LNCAP (cell line): ENCODE data around the gene SCFD2.

Source experiments
- TF ChIP-seq, protein P1 (sequence below): fragments of 450-650 bp; IDR thresholded peaks from 2 replicates; pipeline ENCODE4 v1.5.1; 2017; ENCODE audit warnings: mild to moderate bottlenecking

The SCFD2 gene

DNA sequence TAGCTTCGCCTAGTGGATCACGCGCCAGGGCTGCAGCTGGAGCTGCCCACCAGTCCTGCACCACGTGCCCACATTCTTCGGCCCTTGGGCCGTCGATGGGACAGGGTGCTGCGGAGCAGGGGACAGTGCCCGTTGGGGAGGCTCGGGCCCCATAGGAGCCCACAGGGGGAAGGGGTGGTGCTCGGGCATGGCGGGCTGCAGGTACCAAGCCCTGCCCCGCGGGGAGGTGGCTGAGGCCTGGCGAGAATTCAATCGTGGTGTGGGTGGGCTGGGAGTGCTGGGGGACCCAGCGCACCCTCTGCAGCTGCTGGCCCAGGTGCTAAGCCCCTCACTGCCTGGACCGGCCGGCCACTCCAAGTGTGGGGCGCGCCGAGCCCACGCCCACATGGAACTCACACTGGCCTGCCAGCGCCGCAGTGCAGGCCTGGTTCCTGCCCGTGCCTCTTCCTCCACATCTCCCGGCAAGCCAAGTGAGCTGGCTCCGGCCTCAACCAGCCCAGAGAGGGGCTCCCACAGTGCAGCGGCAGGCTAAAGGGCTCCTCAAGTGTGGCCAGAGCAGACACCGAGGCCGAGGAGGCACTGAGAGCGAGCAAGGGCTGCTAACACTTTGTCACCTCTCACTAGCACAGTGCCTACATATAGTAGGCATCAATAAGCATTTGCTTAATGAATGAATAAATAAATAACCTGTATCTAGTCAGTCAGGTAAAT lies 11.7 kb downstream of the SCFD2 start:
- TF ChIP-seq, protein P1, sequence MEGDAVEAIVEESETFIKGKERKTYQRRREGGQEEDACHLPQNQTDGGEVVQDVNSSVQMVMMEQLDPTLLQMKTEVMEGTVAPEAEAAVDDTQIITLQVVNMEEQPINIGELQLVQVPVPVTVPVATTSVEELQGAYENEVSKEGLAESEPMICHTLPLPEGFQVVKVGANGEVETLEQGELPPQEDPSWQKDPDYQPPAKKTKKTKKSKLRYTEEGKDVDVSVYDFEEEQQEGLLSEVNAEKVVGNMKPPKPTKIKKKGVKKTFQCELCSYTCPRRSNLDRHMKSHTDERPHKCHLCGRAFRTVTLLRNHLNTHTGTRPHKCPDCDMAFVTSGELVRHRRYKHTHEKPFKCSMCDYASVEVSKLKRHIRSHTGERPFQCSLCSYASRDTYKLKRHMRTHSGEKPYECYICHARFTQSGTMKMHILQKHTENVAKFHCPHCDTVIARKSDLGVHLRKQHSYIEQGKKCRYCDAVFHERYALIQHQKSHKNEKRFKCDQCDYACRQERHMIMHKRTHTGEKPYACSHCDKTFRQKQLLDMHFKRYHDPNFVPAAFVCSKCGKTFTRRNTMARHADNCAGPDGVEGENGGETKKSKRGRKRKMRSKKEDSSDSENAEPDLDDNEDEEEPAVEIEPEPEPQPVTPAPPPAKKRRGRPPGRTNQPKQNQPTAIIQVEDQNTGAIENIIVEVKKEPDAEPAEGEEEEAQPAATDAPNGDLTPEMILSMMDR = no peak

DNA sequence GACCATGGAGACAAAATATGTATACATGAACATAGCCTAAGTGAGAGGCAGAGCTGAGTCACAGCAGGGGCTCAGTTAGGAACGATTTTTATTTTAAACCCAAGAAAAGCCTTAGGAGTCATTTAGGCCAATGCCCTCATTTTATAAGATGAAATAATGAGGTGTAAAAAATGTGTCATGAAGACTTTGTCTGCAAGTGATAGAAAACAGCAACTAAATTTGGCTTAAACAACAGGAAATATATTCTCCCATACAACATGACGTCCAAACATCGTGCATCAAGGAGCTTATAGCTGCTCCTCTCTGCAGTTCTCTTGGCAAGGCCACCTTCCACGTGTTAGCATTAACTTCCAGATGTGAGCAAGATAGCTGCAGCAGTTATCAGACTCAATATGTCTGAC lies 16.8 kb downstream of the SCFD2 start:
- TF ChIP-seq, protein P1 = no peak

DNA sequence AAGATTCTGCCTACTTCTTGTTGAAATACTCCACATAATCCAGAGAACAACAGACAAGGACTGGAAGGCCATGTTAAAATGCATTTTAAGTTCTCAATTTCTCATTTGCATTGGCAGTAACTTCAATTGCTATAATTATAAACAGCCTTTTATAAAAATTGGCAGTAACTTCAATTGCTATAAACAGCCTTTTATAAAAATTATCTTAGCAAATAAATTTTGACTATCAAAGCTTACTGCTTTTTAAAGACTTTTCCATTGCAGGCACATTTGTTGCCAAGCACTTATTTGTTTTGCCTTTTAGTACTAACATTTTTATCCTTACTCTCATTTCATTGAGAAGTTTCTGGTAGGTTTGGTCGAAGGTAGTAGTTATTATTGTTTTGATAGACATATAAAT lies 17.8 kb downstream of the SCFD2 start:
- TF ChIP-seq, protein P1 = no peak

DNA sequence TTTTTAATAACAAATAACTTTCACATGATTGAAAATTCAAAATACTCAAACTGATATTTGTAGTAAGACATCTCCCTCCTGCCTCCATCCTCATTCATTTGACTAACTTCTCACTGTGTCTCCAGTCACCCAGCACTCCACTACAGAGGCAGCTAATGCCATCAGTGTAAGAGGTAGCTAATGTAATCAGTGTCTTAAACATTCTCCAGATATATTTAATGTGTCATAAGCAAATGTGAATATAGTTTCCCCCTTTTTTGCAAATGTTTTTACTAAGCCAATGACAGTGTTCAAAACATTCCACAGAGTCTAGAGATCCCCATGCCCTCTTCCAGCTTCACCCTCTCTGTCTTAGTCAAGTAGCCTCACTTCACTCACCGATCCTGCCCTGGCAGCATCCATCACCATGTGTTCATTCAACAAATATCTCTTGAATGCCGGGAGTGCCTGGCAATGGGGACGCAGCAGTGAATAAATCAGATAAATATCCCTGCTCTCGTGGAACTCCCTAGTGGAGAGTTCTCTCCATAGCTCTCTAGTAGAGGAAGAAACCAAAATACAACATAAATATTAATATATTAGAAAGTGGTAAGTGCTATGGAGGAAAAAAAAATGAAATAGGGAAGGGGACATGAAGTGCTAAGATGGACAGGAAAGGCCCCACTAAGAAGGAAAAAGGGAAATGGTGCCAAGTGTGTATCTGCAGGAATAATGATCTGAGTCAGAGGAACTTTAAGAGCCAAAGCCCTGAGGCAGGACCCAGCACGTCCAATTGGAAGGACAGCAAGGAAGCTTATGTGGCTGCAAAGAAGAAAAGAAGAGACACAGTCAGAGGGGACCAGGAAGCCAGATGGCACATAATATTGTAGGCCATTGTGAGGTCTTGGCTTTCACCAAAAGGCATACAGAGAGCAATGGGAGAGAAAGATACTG lies 18.7 kb downstream of the SCFD2 start:
- TF ChIP-seq, protein P1 = no peak

DNA sequence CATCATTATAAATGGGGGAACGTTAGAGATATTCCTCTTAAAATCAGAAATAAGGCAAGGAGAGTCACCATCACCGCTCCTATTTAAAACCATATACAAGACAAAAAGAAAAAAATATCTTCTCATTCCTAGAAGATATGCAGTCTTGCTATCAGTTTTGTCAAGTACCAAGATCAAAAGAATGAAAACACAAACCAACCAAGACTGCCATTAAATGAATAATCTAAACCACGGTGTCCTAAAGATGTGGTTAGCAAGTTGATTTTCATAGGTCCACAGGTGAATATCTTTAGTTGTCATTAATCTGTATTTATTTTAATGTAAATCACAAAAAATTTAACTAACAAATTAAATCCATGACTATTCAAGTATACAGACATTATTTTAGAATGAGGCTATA lies 39.3 kb downstream of the SCFD2 start:
- TF ChIP-seq, protein P1 = no peak

DNA sequence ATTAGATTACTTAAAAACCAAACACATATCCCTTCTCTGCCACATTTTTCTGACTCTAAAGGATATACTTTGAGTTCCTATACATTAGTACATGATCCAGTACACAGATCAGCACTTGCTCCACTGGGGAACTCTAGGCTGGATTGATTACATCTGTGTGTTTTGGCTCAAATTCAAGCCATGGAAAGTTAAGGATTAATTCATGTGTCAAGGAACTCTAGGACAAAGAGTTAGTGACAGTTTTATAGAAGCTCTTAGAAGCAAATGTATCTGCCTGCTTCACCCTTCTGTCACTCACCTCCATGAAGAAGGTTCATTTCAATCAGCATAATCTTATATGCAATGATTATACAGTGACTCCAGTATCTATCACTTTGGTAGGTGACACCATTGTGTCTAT lies 43.2 kb downstream of the SCFD2 start:
- TF ChIP-seq, protein P1 = no peak

- TF ChIP-seq, protein P1 = no peak
Measured at GRCh38 chr4:53321984-53322289, 43.9 kb downstream of the SCFD2 start.
